Activated naive CD8-positive, alpha-beta T cell treated with anti-CD3 and anti-CD28 coated beads, Interleukin-2, amount 50 U/mL, for 16 hours (primary cell): Measurements from ENCODE around the gene MOSMO.
A peak's percentile ranks its signal among the peaks of the same experiment; 100 is the strongest.
"Not testable (repeated sequence)": the region's sequence is repeated elsewhere in the genome, so short reads cannot be mapped to it uniquely, and the experiment has no call there.

Source experiments
- DNase-seq: peaks from one replicate; pipeline ENCODE4 v3.0.0-alpha.2; 2020; ENCODE audit warnings: low read depth, low spot score

MOSMO gene

DNA sequence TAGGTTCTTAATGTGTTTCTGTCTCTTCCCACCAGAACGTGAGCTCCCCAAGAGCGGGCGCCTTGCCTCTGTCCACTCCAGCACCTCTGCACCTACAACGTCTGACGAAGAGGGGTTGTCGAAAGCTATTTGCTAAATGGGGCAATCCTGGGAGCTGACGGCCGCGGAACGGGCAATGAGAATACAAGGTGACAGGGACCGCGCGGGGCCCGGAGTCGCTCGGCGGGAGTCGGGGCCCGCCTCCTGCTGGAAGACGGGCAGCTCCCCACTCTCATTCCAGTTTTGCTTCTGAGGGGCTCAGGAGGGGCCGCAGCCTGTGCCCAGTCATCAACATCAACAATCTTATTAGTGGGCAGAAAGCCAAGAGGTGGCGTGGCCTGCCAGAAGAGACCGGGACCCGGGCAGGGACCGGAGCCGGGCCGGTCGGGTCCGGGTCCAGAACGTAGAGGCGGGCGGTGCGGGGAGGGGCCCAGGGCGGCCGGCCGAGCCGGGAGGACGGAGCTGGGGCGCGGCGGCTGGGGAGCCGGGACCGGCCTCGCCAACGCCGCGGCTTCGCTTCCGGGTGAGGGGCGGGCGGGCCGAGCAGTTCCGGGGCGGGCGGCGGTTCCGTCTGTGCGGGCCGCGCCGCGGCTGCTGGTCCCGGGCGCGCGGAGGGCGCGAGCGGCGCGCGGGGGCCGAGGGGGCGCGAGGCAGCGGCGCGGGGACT, at the start of gene MOSMO:
Gene MOSMO (plus strand): TSS at position 603 of the 706 bp plus-strand sequence. CDS start 191 bp downstream, outside the sequence.
- DNase-seq: peak; percentile 21

DNA sequence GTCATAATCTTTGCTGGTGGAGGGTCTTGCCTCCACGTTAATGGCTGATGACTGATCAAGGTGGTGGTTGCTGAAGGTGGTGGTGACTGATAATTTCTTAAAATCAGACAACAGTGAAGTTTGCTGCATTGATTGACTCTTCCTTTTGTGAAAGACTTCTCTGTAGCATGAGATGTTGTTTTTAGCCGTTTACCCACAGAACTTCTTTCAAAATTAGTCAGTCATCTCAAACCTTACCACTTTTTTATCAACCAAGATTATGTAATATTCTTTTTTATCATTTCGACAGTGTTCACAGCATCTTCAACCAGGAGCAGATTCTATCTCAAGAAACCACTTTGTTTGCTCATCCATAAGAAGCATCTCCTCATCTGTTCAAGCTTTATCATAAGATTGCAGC, 48.9 kb upstream of the MOSMO start:
- DNase-seq: no peak

DNA sequence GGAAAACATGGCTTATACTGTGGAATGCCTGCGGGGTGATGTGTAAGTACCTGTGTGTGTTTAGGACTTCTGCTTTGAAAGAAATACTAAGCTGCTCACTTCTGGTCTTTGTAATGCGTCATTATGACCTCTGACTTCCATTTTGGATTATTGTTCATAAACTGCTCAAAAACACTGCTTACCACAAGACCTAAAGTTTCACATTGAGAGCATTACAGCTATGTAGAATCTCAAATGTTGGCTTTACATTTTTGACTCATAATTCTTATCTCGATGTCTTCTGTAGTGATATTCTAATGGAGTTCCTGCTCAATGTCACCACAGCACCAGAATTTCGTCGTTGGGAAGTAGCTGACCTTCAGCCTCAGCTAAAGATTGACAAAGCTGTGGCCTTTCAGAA, 45.4 kb upstream of the MOSMO start:
- DNase-seq: no peak

DNA sequence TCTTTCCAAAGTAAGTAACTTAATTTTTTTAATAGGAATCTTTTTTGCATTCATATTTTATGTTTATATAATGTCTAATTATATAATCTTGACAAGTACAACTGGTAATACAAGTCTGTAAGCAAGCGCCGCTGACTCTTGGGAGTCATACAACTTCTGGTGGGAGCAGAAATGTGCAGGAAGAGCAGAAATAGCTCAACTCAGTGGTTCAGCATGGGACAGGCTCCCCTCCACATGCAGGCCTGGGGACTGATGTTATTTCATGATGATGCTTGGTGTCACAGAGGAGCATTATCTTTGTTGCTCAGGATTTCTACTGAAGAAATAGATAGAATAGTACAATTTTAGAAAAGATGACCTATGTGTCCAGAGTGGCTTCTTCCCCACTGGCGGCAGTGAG, 44.0 kb upstream of the MOSMO start:
- no peak for DNase-seq

DNA sequence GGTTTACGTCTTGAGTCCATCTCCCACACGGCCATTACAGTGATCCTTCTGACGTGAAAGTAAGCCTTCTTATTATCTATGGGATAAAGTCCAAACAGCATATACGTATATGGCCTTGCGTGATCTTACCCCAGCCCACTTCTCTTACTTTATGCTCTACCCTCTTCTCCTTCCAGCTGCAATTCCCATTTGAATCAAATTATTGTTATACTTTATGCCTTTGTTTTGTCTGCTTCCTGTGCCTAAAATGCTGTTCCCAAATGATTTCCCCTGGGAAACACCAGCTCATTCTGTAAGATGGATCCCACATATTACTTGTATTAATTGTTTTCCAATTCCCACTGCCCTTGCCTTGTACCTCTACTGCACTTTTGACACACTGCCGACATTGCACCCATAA, 43.6 kb upstream of the MOSMO start:
- no peak for DNase-seq

DNA sequence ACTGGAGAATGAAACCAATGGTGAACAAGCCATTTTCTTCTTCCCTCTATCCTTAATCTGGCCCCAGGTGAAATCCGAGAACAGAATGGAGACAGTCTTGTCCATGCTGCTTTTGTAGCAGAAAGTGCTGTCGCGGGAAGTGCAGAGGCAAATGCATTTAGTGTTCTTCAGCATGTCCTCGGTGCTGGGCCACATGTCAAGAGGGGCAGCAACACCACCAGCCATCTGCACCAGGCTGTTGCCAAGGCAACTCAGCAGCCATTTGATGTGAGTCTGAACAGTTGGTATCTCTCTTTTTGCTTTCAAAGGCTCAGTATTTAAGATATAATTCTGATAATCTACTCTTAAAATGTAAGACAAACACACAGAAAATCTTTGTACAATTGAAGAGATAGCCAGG, 36.1 kb upstream of the MOSMO start:
- no peak for DNase-seq

DNA sequence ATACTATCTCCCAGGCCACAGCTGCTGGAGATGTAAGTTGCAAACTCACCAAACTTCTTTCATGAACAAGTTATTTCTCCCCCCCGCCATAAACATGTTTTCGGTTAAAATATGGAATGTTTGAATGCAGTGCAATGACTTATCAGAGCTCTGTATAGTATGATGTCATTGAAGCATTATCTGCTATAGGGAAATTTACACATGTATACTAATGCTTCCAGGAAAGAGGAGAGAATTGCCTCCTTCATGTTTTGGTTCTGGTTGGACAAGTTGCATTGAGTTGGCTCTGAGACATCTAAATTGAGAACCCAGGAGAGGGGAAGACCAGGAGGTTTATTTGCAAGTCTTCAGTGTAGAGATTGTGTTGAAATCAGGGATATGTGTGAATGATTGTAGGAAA, 34.0 kb upstream of the MOSMO start:
- no peak for DNase-seq

DNA sequence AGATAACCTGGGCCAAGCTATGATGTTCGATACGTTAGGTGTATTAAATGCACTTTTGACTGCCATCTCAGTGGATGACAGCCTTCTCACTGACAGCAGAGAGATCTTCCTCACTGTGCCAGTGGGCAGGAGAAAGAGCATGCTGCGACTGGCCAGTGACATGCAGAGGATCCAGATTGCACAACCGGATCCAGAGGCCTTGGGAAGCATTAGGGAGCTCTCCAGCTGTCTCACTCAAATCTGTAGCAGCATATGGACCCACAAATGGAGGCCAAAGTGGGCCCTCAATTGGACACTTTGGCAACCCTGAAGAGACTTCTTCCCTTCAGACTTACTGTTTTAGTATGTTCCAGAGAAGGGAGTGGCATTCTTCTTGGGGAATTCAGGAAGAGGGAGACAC, 27.9 kb upstream of the MOSMO start:
- DNase-seq: no peak

DNA sequence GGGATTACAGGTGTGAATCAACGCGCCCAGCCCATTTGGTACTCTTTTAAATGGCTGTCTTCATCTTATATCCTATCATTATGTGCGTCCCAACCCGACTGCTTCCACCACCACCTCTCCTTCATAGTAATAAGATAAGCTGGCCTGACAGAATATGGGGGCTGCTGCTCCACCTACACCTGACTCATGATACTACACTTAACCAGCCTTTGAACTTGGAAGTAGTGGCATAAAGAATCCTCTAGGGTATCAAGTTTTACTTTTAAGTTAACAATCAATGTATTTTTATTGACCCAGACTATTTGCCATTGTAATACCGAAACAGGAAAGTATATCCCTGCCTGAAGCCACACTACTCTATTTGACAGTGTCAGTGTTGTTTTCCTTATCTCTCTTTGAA, 25.8 kb upstream of the MOSMO start:
- no peak for DNase-seq

DNA sequence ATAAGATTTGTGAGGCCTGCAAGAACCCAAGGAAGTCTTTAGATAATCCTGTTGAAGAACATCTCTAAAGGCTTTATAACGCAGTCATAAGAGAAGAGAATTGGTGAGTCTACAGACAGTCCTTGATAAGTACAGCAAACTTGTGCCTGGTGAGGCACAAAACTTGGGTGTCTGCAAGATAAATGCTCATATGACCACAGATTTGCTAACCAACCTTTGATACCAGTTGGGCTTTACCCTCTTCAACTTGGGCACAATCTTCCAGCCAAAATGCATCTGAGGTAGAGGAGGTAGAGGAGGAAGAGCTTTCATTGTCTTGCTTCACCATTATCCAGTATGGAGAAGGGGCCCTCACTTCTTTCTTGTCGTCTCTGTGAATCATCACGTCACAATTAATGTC, 23.8 kb upstream of the MOSMO start:
- DNase-seq: no peak

DNA sequence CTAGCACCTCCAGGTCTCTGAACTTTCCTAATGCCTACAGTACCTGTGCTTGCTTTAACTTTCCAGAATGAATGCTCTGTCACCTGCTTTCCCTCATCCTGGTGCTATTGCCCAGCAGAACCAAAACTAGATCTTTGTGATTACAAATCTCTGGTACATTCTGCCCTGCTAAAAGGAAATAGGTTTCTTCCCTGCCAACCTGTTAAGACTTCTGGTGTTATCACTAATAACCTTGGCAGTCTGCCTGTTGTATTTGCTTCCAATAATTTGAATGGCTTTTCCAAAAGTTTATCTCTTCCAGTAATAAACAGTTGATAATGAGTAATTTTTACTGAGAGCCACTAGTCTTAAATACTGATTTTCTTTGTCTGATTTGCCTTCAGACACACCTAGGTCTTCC, 22.4 kb upstream of the MOSMO start:
- no peak for DNase-seq

DNA sequence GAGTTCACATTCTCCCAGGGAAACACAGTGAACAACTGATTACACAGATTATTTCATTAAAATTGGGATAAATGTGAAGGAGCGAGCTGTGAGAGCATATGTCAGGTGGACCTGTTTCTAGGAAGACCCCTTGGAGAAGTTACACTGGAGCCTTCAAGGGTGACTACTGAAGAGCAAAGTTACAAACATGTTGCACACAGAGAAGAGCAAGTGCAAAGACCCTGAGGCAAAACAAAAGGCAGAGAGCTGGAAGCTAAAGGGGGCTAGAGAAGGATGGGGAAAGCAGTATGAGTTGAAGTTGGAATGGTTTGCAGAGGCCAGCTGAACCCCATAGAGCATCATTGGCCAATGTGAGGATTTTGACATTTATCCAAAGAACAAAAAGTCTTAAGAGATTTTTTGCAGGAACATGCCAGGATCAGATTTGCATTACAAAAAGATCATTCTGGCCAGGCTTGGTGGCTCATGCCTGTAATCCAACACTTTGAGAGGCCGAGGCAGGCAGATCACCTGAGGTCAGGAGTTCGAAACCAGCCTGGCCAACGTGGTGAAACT, 21.1 kb upstream of the MOSMO start:
- no peak for DNase-seq

DNA sequence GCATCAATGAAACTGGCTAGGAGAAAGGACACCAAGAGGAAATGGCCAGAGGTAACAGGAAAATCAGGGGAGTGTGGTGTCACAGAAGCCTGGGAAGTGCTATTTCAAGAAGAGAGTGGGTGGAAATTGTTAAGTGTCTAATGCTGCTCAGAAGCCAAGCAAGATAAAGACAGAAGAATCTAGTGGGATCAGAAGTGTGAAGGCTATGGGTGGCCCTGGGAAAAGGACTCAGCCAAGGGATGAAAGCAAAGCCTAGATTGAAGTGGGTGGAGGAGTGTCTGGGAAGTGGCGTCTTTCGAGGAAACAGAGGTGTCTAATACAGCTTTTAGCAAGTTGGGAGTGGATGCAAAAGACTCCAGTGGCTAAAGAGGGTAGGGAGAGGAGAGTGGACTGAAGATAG, 20.4 kb upstream of the MOSMO start:
- no peak for DNase-seq

DNA sequence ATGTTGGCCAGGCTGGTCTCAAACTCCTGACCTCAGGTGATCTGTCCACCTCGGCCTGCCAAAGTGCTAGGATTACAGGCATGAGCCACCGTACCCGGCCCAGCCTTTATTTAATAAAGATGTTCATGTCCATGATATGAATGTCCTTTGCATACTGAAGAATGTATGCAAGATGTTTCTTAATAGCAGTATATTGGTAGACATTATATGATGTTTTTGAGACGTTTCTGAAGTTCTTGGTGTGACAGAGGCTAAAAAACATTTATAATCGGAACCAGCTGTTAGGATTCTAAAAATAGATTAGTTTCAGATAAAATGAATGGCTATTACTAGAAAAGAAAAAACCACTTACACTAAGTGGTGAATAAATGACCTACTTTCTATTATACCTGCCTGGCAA, 18.8 kb upstream of the MOSMO start:
- DNase-seq: no peak

DNA sequence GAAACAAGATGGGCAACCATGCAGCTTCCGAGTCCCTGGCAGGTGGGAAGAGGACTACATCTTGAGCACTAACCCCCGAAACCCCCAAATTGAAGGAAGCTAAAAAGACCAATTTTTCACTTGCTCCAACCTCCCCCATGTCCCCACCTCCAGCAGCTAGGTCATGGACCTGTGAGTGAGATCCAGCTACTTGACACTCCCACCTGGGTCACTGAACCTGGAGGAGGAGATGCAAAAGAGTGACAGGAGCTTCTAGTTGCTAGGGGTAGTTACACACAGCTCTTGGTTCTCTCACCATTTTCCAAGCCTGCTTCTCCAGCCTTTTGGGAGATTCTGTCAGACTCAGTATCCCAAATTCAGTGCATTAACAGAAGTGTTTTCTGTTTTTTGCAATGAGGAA, 18.2 kb upstream of the MOSMO start:
- no peak for DNase-seq

DNA sequence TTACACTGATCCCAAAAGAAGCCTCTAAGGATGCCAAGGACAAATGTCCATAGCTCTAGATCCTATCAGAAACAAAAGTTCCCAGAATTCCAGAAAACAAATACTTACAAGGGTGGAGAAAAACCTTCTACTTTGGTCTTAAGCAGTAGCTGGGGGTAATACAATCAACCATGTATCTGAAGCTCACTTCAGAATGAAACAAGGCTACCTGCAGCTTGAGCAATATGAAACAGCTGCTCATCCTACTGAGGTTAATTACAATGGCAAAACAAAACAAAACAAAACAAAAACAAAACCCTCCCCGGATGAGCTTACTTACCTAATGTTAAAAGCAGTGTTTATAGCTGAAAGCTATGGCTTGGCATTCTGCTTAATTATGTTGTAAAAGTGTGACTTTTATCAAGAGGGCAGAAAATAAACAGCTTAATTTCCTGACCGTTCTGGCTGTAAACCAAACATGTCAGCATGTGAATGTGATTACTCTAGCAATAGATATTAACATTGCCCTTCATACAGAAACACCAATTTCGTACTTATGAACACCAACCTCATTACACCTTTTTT, 17.4 kb upstream of the MOSMO start:
- DNase-seq: no peak

DNA sequence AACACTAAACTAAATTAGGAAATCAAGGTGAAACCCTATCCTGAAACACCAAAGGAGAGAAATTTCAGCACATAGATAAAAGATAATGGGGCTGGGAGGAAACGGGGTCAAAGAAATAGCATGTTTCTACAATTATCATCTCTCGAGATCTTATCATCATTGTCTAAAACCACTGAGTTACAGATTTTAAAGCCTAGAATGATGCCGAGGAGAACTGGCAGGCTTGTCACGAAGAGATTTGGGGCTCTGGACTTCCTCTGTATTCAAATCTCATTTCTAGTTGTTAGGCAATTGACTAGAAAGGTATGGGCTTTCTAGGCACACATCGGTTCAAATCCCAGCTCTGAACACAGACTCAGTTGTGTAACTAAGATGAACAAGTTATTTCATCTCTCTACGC, 16.3 kb upstream of the MOSMO start:
- no peak for DNase-seq

DNA sequence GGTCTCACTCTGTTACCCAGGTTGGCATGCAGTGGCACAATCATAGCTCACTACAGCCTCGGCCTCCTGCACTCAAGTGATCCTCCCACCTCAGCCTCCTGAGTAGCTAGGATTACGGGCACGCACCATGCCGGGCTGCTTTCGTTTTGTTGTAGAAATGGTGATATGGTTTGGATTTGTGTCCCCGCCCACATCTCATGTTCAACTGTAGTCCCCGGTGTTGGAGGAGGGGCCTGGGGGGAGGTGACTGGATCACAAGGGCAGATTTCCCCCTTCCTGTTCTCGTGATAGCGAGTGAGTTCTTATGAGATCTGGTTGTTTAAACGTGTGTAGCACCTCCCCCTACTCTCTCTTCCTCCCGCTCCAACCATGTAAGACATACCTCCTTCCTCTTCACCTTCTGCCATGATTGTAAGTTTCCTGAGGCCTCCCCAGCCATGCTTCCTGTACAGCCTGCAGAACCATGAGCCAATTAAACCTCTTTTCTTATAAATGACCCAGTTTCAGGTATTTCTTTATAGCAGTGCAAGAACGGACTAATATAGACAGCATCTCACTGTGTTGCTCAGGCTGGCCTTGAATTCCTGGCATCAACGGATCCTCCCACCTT, 12.9 kb upstream of the MOSMO start:
- no peak for DNase-seq

DNA sequence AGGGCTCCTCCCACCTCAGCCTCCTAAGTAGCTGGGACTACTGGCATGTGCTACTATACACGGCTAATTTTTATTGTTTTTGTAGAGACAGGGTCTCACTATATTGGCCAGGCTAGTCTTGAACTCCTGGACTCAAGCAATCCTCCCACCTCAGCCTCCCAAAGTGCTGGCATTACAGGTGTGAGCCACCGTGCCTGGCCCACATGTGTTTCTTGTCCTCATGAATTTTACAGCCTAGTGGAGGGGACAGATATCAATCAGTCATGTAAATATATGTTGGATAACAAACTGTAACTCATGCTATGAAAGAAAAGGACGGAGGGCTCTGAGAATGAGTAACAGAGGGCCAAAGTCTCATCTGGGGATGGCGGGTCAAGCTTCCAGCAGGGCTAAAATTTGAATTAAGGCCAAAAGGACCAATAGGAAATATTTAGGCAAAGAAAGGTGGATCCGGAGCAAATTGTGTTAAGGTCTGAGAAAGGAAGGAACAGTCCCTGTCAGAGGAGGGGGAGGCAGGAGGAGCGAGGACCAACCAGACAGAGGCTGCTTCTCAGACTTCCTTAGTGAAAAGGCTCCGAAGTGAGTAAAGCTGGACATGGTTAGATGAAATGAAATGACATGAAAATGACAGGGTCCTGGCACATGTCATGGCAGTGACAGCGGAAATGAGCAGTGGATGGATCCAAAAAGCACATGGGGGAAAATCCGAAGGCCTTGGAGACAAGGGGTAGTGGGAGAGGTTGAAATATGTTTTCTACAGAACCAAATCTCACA, 10.8 kb upstream of the MOSMO start:
- no peak for DNase-seq

DNA sequence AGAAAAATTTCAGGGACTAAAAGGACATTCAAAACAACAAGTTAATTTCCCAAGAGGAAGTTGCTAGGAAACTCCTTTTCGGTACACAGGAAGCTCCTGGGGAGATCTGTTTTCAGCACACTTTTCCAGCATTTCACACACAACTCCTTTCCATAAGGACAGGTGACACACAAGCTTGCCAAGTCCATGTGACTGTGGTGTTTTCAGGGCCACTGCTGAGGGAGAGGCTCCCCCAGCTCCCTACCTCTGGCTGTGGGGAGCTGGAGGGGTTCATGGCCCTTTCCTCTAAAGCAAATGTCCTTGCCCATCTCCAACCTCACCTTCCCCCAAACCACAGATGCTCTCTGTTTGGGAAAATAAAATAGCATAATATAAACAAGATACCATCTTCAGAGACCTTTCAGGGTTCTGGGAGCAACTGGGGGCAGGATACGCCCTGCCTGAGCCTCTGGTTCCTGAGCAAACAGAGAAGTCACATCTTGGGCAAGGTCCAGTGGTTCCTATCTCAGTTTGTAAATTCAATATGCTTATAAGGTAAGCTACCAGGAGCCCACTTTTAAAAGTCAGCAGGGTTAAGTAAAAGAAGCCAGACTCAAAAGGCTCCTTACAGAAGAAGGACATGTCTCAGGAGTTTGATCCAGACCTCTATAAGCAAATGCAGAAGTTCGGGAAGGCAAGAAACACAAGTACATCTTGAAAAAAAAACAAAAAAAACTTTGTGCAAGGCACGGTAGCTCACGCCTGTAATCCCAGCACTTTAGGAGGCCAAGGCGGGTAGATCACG, 10.0 kb upstream of the MOSMO start:
- DNase-seq: no peak

DNA sequence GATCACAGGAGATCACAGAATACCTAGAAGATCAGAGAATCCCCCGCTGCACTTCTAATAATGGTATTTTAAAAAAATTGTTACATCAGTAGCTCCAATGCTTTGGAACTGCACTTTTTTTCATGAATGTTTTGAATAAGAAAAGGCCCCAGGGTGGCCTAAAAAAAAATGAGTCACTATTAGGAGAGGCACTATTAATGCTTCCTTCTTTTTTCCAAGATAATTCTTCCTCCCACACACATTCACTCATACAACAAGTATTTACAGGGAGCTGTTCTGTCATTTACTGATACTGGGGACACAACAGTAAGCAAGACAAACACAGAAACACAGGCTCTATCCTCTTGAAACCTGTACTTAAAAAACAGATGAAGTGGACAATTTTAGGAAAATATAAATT, 6.3 kb upstream of the MOSMO start:
- DNase-seq: no peak

DNA sequence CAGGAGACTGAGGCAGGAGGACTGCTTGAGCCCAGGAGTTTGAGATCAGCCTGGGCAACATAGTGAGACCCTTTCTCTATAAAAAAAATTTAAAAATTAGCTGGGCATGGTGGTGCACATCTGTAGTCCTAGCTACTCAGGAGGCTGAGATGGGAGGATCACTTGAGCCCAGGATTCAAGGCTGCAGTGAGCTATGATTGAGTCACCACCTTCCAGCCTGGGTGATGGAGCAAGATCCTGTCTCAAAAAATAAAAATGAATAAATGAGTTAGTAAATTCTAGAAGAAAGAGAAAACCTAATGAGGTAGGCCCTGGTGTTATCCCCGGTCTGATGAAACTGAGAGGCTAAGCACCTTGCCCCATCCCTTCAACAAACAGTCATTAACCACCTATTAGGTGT, 5.9 kb upstream of the MOSMO start:
- not testable (repeated sequence) for DNase-seq
